Gastrocnemius medialis (tissue), 4 donors: ENCODE measurements around the gene CUX1. TPM values are rescaled to one million over a fixed set of nuclear protein-coding genes. Genes with fewer than 3 reads are reported as not detected.

Source experiments
- ATAC-seq, 2 donors: fragments of 150-250 bp; one replicate each; pipeline ENCODE4 v1.9.1; 2016
- DNase-seq, 2 donors: peaks; one replicate each; pipeline ENCODE4 v3.0.0-alpha.2; 2019
- H3K27ac ChIP-seq, 4 donors: fragments of 200-600 bp; sonication (generic); 1 replicate in 1 of 4; 2 replicates in 3 of 4; pipeline ENCODE4 v1.5.1; 2016 to 2018; ENCODE audit warnings: mild to moderate bottlenecking in 2 of 4, moderate library complexity in 1 of 4
- H3K27me3 ChIP-seq, 3 donors: fragments of 200-600 bp; sonication (generic) in 2 of 3; 1 replicate in 1 of 3; 2 replicates in 2 of 3; pipeline versions ENCODE4 v1.5.1 to v1.6.0; 2016 to 2019; ENCODE audit warnings: mild to moderate bottlenecking in 1 of 3, moderate library complexity in 1 of 3
- H3K36me3 ChIP-seq, 2 donors: fragments of 200-600 bp; sonication (generic) in 1 of 2; one replicate each; pipeline ENCODE4 v1.5.1; 2017 to 2018
- H3K4me1 ChIP-seq, 2 donors: fragments of 200-600 bp; sonication (generic) in 1 of 2; one replicate each; pipeline ENCODE4 v1.5.1; 2016 to 2017; ENCODE audit warnings: mild to moderate bottlenecking in 2 of 2
- H3K4me3 ChIP-seq, 4 donors: fragments of 200-600 bp; sonication (generic) in 3 of 4; 1 replicate in 1 of 4; 2 replicates in 3 of 4; pipeline ENCODE4 v1.5.1; 2016 to 2019; ENCODE audit warnings: mild to moderate bottlenecking in 2 of 4
- H3K9me3 ChIP-seq, 3 donors: fragments of 200-600 bp; sonication (generic) in 2 of 3; 1 replicate in 1 of 3; 2 replicates in 2 of 3; pipeline ENCODE4 v1.5.1; 2016 to 2019
- CTCF ChIP-seq, 5 experiments: fragments of 450-650 bp in 3 of 5; fragments of 200-600 bp in 2 of 5; sonication (generic) in 2 of 5; IDR thresholded peaks in 4 of 5; conservative IDR thresholded peaks in 1 of 5; 1 replicate in 4 of 5; 2 replicates in 1 of 5; pipeline ENCODE4 v1.5.1; 2016 to 2019; ENCODE audit warnings: antibody characterized with exemption in 5 of 5, mild to moderate bottlenecking in 3 of 5, moderate library complexity in 3 of 5
- POLR2A ChIP-seq, 2 donors: fragments of 450-650 bp; IDR thresholded peaks; one replicate each; pipeline ENCODE4 v1.6.1; 2017; ENCODE audit warnings: antibody characterized with exemption in 2 of 2, mild to moderate bottlenecking in 2 of 2, moderate library complexity in 2 of 2
- in situ Hi-C, 4 donors: fragments of 200-750 bp; cut with MboI; loops; one replicate each; pipeline versions ENCODE4 v1.15.0 to v1.8.0; 2017; ENCODE audit warnings: low sequenced_read_pairs in 4 of 4
- intact Hi-C: fragments of 100-400 bp; cut with DNase I; formaldehyde crosslinking; loops from one replicate; pipeline ENCODE4 v1.15.1; 2023; ENCODE audit warnings: low total_unique reads
- total RNA-seq, 4 donors: library from RNA; depleted of rRNA; stranded (reverse); fragments of >200 nt; gene quantifications; one replicate each; pipeline versions ENCODE4 v1.1.0 to v1.2.3, GENCODE V29; 2016

The CUX1 gene
- total RNA-seq, 4 donors from 2014 or later = 44.1 to 57.9 (median 54.9) TPM

DNA sequence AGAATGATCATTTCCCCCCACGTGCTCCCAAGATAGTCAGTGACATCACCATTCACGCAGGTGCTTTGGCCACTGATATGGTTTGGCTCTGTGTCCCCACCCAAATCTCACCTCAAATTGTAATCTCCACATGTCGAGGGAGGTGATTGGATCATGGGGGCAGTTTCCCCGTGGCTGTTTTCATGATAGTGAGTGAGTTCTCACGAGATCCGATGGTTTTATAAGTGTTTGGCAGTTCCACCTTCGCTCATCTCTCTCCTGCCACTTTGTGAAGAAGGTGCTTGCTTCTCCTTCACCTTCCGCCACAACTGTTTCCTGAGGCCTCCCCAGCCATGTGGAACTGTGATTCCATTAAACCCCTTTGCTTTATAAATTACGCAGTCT, 263.8 kb downstream of the CUX1 start:
- DNase-seq = no peak
- no peaks in the 10 kb centered on the region for H3K27me3 ChIP-seq
- H3K36me3 ChIP-seq = peaks cover 0 to 9% of the 10 kb centered on the region in 2 donors
- ATAC-seq = no peak
- in situ Hi-C loops = no loop called here
- intact Hi-C loops = no loop called here
- H3K27ac ChIP-seq = no peak overlapping the region
- H3K9me3 ChIP-seq = no peaks in the 10 kb centered on the region
- H3K4me1 ChIP-seq = peaks cover 0 to 12% of the 10 kb centered on the region in 2 donors
- no peak overlapping the region for H3K4me3 ChIP-seq
- TF ChIP-seq CTCF (IDR thresholded peaks at IDR 0.05 in 4 of 5, conservative IDR thresholded peaks at IDR 0.05 in 1 of 5) = no peak
- no peak for TF ChIP-seq POLR2A (IDR thresholded peaks at IDR 0.05)

DNA sequence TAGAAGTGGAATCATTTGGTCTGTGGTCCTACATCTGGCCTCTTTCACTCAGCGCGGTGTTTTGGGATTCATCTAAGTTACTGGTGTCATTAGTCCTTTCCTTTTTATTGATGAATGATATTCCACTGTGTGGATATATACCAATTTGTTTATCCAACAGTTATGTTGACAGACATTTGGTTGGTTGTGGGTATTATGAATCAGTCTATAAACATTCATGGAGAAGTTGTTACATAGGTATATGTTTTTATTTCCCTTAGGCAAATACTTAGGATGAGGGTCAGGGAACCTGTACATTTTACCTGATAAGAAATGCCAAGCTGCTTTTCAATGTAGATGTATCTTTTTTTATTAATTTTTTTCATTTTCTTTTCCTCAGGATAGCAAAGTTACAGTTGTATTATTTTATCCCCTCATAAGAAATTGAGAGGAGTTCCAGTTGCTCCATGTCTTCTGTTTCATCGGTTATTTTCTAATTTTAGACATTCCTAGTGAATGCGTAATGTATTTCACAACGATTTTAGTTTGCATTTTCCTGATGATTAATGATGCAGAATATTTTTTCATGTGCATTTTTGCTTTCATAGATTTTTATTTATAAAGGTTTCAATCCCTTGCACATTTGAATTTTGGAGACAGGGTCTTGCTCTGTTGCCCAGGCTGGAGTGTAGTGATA, 265.4 kb downstream of the CUX1 start:
- Histone ChIP-seq H3K27ac (no peak overlapping the region), H3K9me3 (no peaks in the 10 kb centered on the region), H3K4me1 (peaks cover 5 to 19% of the 10 kb centered on the region in 2 donors), H3K4me3 (no peak overlapping the region), H3K36me3 (peaks cover 0 to 9% of the 10 kb centered on the region in 2 donors), H3K27me3 (no peaks in the 10 kb centered on the region)
- intact Hi-C loops (no loop called here), in situ Hi-C loops (no loop called here)
- ATAC-seq = no peak
- DNase-seq = no peak
- no peak for TF ChIP-seq CTCF (IDR thresholded peaks at IDR 0.05 in 4 of 5, conservative IDR thresholded peaks at IDR 0.05 in 1 of 5)
- TF ChIP-seq POLR2A (IDR thresholded peaks at IDR 0.05) = no peak

GRCh38 chr7:102085218-102085772, 267.9 kb downstream of the CUX1 start:
- intact Hi-C loops = no loop called here
- Histone ChIP-seq H3K4me1 (peaks cover 5 to 8% of the 10 kb centered on the region in 2 donors), H3K27ac (no peak overlapping the region), H3K27me3 (no peaks in the 10 kb centered on the region), H3K4me3 (no peak overlapping the region), H3K9me3 (no peaks in the 10 kb centered on the region), H3K36me3 (peaks cover 0 to 9% of the 10 kb centered on the region in 2 donors)
- in situ Hi-C loops = no loop called here
- TF ChIP-seq CTCF (IDR thresholded peaks at IDR 0.05 in 4 of 5, conservative IDR thresholded peaks at IDR 0.05 in 1 of 5) (no peak), POLR2A (IDR thresholded peaks at IDR 0.05) (no peak)
- DNase-seq (no peak), ATAC-seq (no peak)

GRCh38 chr7:102089175-102090098, 272.0 kb downstream of the CUX1 start:
- ATAC-seq (peak in 1 of 2 donors; percentile 51), DNase-seq (no peak)
- Histone ChIP-seq H3K9me3 (no peaks in the 10 kb centered on the region), H3K4me1 (peaks cover 5 to 19% of the 10 kb centered on the region in 2 donors), H3K27ac (no peak overlapping the region), H3K27me3 (no peaks in the 10 kb centered on the region), H3K36me3 (no peaks in the 10 kb centered on the region), H3K4me3 (no peak overlapping the region)
- no peak for TF ChIP-seq CTCF (IDR thresholded peaks at IDR 0.05 in 4 of 5, conservative IDR thresholded peaks at IDR 0.05 in 1 of 5)
- in situ Hi-C loops (no loop called here), intact Hi-C loops (loop anchor here (10.0 kb wide), 3 partner anchors 45 to 265 kb away; no protein-coding TSS in a partner anchor)
